Islet precursor cell (in vitro differentiated cells): ENCODE measurements around the gene VIPR2.

Experiments
- DNase-seq: peaks from one replicate; pipeline ENCODE4 v3.0.0-alpha.2; 2018

The VIPR2 gene

GRCh38 chr7:158979635-158980351, 164.9 kb downstream of the VIPR2 start:
- DNase-seq: no peak

GRCh38 chr7:158979023-158979529, 165.6 kb downstream of the VIPR2 start:
- no peak for DNase-seq
